Left renal pelvis (tissue), 4 donors: ENCODE data around the gene IQGAP1. TPM values are rescaled to one million over a fixed set of nuclear protein-coding genes. Genes with fewer than 3 reads are reported as not detected.
"Not testable (repeated sequence)": the region's sequence is repeated elsewhere in the genome, so short reads cannot be mapped to it uniquely, and the experiment has no call there.

ENCODE experiments used
- DNase-seq, 4 donors: peaks; one replicate each; pipeline ENCODE4 v3.0.0-alpha.2; 2013; ENCODE audit warnings: low read depth in 4 of 4, low spot score in 3 of 4
- polyA plus RNA-seq, 4 donors: library from polyadenylated mRNA; unstranded; fragments of 120-200 nt; gene quantifications; one replicate each; pipeline ENCODE4 v1.2.1, GENCODE V29; 2013; ENCODE audit not compliant: insufficient read length in 4 of 4

The IQGAP1 gene
- polyA plus RNA-seq, 4 donors = 98.9 to 209 (median 175) TPM

DNA sequence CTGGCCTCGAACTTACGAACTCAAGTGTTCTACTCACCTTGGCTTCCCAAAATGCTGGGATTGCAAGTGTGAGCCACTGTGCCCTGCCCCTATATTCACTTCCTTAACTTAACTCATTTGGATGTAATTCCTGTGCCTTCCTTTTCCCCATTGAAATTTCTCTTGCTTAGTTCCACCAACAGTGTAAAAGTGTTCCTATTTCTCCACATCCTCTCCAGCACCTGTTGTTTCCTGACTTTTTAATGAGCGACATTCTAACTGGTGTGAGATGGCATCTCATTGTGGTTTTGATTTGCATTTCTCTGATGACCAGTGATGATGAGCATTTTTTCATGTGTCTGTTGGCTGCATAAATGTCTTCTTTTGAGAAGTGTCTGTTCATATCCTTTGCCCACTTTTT, 21.5 kb downstream of the IQGAP1 start:
- DNase-seq = not testable (repeated sequence)

GRCh38 chr15:90410316-90410715, 22.3 kb downstream of the IQGAP1 start:
- not testable (repeated sequence) for DNase-seq

DNA sequence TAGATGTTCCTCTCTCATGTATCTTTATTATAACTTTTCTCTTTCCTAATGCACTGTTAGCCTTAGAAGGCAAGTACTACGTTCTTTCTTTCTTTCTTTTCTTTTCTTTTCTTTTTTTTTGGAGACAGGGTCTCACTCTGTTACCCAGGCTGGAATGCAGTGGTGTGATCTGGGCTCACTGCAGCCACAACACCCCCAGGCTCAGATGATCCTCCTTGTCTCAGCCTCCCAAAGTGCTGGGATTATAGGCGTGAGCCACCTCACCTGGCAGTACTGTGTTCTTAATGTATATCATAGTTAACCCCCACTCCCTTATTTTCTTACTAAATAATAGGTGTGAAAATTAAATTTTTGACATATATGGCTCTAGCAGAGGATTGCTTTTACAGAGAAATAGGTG, 23.1 kb downstream of the IQGAP1 start:
- no peak for DNase-seq

GRCh38 chr15:90412356-90413194, 24.5 kb downstream of the IQGAP1 start:
- DNase-seq = no peak

- DNase-seq = no peak
Observed at GRCh38 chr15:90413411-90414379, 25.7 kb downstream of the IQGAP1 start.

- no peak for DNase-seq
Observed at GRCh38 chr15:90414408-90415028, 26.5 kb downstream of the IQGAP1 start.

- not testable (repeated sequence) for DNase-seq
Observed at GRCh38 chr15:90416052-90416451, 28.0 kb downstream of the IQGAP1 start.

GRCh38 chr15:90418627-90419026, 30.6 kb downstream of the IQGAP1 start:
- no peak for DNase-seq

DNA sequence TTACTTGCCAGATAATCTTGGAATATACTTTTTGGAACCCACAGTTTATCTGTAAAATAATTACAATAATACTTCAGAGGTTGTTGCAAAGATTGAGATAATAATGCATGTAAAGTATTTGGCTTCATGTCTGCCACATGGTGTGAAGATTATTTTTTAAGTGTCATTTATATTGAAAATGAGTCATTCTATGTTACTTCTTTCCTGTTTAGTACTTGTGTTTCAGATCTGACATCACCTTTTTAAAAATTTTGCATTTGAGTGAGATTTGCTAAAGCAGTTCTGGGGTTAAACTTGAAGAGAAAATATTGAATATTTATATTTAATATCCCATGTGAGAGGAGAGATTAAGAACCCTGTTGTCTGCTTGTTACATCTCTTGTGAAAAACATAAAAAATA, 31.2 kb downstream of the IQGAP1 start:
- DNase-seq = no peak

DNA sequence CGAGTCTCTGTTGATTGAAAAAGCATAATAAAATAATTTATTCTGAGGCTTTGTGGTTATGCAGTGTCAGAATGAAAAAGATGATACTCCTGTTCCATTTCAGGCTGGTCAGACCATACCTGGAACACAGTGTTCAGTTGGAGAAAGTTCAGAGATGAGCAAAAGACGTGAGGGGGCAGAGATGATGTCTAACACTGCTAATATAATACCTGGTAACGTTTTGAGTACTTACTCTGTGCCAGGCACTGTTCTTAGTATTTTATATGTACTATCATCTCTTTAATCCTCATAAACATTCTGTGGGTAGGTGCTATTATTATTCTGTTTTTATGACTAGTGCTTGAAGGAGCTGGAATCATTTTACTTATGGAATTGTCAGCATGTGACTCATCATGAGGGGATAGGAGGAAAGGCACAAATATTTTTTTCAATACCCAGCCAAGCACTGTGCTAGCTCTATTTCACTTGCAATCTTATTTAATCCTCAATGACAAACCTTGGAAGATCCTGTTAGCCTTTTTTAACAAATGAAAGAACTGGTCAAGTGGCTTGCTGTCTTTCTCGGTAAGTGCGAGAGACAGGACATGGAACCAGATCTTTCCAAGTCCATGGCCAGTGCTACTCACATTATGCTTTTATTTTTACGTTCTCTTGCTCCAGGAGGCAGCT, 31.8 kb downstream of the IQGAP1 start:
- DNase-seq = no peak

DNA sequence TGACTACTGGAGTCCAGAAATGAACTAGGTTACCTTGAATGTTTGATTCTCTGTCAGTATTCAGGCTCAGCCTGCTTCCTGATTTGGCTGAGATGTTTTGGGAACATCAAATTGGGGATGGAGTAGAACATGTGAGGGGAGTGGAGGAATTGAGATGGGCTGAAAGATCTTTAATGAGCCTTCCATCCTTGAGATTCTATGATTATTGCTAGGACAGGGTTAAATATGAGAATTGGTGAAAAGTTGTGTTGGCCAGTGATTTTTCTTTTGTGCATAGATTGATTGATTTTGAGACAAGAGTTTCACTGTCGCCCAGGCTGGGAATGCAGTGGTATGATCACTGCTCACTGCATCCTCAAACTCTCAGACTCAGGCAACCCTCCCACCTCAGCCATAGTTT, 32.4 kb downstream of the IQGAP1 start:
- DNase-seq = no peak

DNA sequence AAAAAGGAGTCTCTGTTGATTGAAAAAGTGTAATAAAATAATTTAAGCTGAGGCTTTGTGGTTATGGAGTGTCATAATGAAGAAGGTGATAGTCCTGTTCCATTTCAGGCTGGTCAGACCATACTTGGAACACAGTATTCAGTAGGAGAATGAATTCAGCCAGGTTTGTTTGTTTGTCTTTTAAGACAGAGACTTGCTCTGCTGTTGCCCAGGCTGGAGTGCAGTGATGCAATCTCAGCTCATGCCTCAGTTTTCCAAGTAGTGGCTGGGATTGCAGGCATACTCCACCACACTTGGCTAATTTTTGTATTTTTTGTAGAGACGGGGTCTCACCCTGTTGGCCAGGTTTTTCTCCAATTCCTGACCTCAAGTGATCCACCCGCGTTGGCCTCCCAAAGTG, 33.5 kb downstream of the IQGAP1 start:
- DNase-seq = no peak

DNA sequence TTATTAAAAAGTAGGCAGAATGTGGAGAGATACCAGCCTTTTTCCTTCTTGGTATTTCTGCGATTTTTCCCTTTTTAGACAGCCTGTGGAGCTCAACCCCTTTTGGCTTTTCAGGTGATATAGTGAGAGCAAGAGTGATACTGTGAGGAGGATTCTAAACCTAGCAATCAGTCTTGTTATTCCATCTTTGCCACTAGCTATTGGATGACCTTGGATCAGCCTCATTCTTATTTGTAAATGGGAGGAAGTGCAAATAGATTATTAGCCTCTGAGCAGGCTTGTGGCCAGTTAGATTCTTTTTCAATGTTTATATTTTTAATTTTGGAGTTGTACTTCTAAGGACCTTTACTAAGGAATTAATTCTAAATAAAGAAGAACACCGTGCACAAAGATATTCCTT, 34.0 kb downstream of the IQGAP1 start:
- no peak for DNase-seq

DNA sequence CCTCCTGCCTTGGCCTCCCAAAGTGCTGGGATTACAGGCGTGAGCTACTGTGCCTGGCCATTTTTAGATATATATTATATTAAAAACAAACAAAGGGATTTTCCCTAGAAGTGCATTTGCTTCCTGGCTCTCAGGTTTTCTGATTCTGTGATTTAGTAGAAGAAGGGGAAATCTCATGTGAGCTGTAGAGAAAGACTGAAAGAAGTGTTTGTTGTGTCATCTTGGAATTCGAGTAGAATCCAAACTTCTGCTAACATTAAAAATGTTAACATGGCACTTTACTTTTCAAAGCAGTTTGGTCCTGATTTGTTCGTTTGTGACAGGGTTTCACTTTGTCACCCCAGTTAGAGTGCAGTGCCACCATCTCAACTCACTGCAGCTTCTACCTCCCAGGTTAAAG, 34.9 kb downstream of the IQGAP1 start:
- no peak for DNase-seq

DNA sequence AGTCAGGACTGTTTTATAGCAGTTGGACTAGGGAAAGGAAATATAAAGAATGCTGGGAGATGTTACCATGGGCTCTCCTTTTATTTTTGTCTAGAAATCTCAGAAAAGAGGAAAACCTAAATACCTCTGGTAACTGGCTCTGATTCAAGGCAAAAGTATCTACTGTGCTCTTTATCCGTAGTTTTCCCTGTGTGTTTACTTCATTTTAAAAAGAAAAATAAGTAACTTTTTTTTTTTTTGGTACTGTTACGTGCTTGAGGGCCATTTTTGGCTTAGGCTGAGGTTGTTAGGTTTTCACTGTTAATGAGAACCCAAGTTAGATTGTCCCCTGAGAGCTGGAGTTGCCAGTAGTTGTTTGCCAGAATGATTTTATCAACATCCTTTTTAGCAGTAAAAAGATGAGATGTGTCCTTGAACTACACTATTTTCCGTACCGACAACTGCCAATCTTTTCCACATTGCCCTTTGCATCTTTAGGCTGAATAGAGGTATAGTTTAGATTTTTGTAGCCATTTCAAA, 35.8 kb downstream of the IQGAP1 start:
- DNase-seq = no peak

- no peak for DNase-seq
Observed at GRCh38 chr15:90425726-90426346, 37.8 kb downstream of the IQGAP1 start.

DNA sequence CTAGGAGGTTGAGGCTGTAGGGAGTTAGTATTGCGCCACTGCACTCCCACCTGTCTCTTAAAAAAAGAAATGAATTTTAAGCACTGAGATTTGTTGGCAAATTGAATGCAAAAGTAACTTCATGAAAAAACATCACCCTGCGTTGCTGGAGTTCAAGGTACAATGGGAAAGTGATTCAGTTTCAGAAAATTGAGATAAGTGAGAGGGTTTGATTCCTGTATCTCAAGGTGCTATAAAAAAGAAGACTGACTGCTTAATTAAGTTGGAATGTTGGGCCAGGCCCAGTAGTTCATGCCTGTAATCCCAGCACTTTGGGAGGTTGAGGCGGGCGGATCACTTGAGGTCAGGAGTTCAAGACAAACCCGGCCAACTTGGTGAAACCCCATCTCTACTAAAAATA, 39.1 kb downstream of the IQGAP1 start:
- no peak for DNase-seq

GRCh38 chr15:90432253-90432652, 44.2 kb downstream of the IQGAP1 start:
- DNase-seq = no peak

DNA sequence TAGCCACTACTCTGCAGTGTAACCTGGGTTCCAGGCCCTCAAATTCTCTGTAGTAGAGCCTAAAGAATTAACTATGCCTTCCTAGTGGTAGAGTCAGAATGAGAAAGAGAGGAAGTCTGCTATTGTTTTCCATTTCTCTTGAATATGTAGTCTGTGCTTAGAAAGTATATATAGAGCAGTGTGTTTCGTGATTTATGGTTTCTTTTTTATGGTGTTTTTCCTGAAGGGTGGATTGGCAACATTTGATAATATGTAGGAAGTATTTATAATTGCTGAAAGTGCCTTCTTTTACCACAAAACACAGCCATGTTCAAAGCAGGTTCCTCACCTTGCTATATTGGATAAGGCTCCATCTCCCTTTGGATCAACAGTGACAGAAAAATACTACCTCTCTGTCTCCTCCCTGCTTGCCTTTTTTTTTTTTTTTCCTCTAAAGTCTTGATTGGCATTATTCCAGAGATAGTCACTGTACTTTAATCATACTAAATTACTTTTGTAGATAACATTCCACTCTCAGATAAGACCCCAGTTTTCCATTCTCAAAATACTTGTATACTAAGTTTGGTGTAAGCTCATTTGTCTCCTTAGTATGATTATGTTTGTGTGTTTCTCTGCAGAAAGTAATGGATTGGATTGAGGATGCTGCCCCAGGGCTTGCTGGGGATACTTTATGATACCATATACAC, 47.8 kb downstream of the IQGAP1 start:
- no peak for DNase-seq
